AG04450 (cell line): ENCODE results near the gene MRPL55. TPM values are rescaled to one million over a fixed set of nuclear protein-coding genes. Genes with fewer than 3 reads are reported as not detected.

Source experiments
- CTCF ChIA-PET: fragments of 300-600, 350-600 bp; formaldehyde crosslinking; extraction: SDS; loops from one replicate; lab custom pipeline; 2022; ENCODE audit warnings: antibody characterized with exemption, inconsistent platforms; lab: Charles Lee
- POLR2A ChIA-PET: fragments of 350-600 bp; formaldehyde crosslinking; extraction: SDS; loops from one replicate; lab custom pipeline; 2021; ENCODE audit warnings: antibody characterized with exemption, inconsistent platforms; lab: Yijun Ruan, JAX
- DNase-seq: peaks from one replicate; pipeline ENCODE4 v3.0.0-alpha.2; 2011; ENCODE audit warnings: low read depth, low spot score
- H3K27ac ChIP-seq: one replicate; pipeline ENCODE4 v1.5.1; 2012; ENCODE audit warnings: low read depth, low read length, control low read depth
- H3K27me3 ChIP-seq: one replicate; pipeline ENCODE4 v1.6.0; 2012; ENCODE audit warnings: low read length; ENCODE audit not compliant: control insufficient read depth, insufficient read depth
- H3K4me3 ChIP-seq: 2 replicates; pipeline ENCODE4 v1.5.1; 2011; ENCODE audit warnings: mild to moderate bottlenecking, low read depth, low read length, control low read depth
- H3K9me3 ChIP-seq: 2 replicates; pipeline ENCODE4 v1.5.1; 2012; ENCODE audit warnings: low read length; ENCODE audit not compliant: control insufficient read depth, insufficient read depth
- CTCF ChIP-seq: IDR thresholded peaks from 2 replicates; pipeline ENCODE4 v1.5.1; 2011; ENCODE audit warnings: low read depth, low read length, control low read depth, inconsistent platforms
- polyA plus RNA-seq: library from polyadenylated mRNA; depleted of rRNA; stranded (reverse); fragments of >200 nt; gene quantifications from 2 replicates; pipeline ENCODE4 v1.2.3, GENCODE V29; 2011

MRPL55 gene
- polyA plus RNA-seq, 1 experiment: 33.4 TPM

- H3K4me3 ChIP-seq: no peak overlapping the region
- no peak for DNase-seq
- CTCF ChIA-PET: interaction anchor here (0.6 to 1.5 kb wide), 2 partner anchors 10 to 42 kb away, joined by 3 to 4 read pairs; partner anchors contain the start of gene IBA57
- TF ChIP-seq CTCF: no peak
- POLR2A ChIA-PET: interaction anchor here (1.2 kb wide), 1 partner anchor 14 kb away, joined by 3 read pairs; no protein-coding TSS in a partner anchor
- H3K9me3 ChIP-seq: peaks cover 3% of the 10 kb centered on the region
- peaks cover 12% of the 10 kb centered on the region for H3K27me3 ChIP-seq
- H3K27ac ChIP-seq: no peak overlapping the region
Observed at GRCh38 chr1:228123505-228123904, 14.4 kb upstream of the MRPL55 start.

GRCh38 chr1:228122921-228123441, 13.9 kb upstream of the MRPL55 start:
- no peak for TF ChIP-seq CTCF
- peaks cover 9% of the 10 kb centered on the region for H3K27me3 ChIP-seq
- H3K4me3 ChIP-seq: no peak overlapping the region
- no peak for DNase-seq
- POLR2A ChIA-PET: interaction anchor here (1.2 kb wide), 1 partner anchor 14 kb away, joined by 3 read pairs; no protein-coding TSS in a partner anchor
- no peak overlapping the region for H3K27ac ChIP-seq
- H3K9me3 ChIP-seq: peaks cover 4% of the 10 kb centered on the region
- CTCF ChIA-PET: interaction anchor here (0.6 to 3.2 kb wide), 4 partner anchors 8 to 1330 kb away, joined by 3 to 16 read pairs (median 4); partner anchors contain the start of gene IBA57

- peaks cover 7% of the 10 kb centered on the region for H3K9me3 ChIP-seq
- no peak for DNase-seq
- ChIA-PET CTCF (interaction anchor here (0.7 to 3.2 kb wide), 2 partner anchors 10 to 121 kb away, joined by 3 to 16 read pairs; no protein-coding TSS in a partner anchor), POLR2A (no interaction called here)
- H3K4me3 ChIP-seq: no peak overlapping the region
- no peak for TF ChIP-seq CTCF
- peaks cover 9% of the 10 kb centered on the region for H3K27me3 ChIP-seq
- H3K27ac ChIP-seq: no peak overlapping the region
Observed at GRCh38 chr1:228120857-228121489, 11.9 kb upstream of the MRPL55 start.

- POLR2A ChIA-PET: interaction anchor here (0.6 to 0.8 kb wide), 2 partner anchors 20 to 192 kb away, joined by 3 read pairs; partner anchors contain the start of gene GUK1
- no peak for DNase-seq
- Histone ChIP-seq H3K27me3 (peaks cover 9% of the 10 kb centered on the region), H3K4me3 (no peak overlapping the region), H3K9me3 (peaks cover 7% of the 10 kb centered on the region), H3K27ac (no peak overlapping the region)
- no peak for TF ChIP-seq CTCF
- CTCF ChIA-PET: interaction anchor here (3.2 kb wide), 1 partner anchor 11 kb away, joined by 16 read pairs; no protein-coding TSS in a partner anchor
Observed at GRCh38 chr1:228120351-228120750, 11.3 kb upstream of the MRPL55 start.

- ChIA-PET POLR2A (no interaction called here), CTCF (interaction anchor here (1.3 kb wide), 1 partner anchor 13 kb away, joined by 10 read pairs; no protein-coding TSS in a partner anchor)
- no peak for TF ChIP-seq CTCF
- Histone ChIP-seq H3K9me3 (peaks cover 7% of the 10 kb centered on the region), H3K27ac (no peak overlapping the region), H3K27me3 (peaks cover 2% of the 10 kb centered on the region), H3K4me3 (no peak overlapping the region)
- no peak for DNase-seq
Observed at GRCh38 chr1:228118040-228118439, 8.9 kb upstream of the MRPL55 start.
